IMR-90 (cell line): ENCODE data around the gene TCF7.

Source experiments
- CEBPB ChIP-seq: IDR thresholded peaks from 2 replicates; pipeline ENCODE4 v1.6.1; 2012; ENCODE audit warnings: low read depth, low read length, improper control_type of control experiment
- POLR2A ChIP-seq: IDR thresholded peaks from 2 replicates; pipeline ENCODE4 v1.6.1; 2012; ENCODE audit warnings: mild to moderate bottlenecking, low read depth, low read length
- RAD21 ChIP-seq: IDR thresholded peaks from 2 replicates; pipeline ENCODE4 v1.6.1; 2012; ENCODE audit warnings: low read length, improper control_type of control experiment
- RCOR1 ChIP-seq: IDR thresholded peaks from 2 replicates; pipeline ENCODE4 v1.6.1; 2012; ENCODE audit warnings: mild to moderate bottlenecking, low read length, improper control_type of control experiment; ENCODE audit not compliant: insufficient replicate concordance
- RFX5 ChIP-seq: IDR thresholded peaks from 2 replicates; pipeline ENCODE4 v1.8.0; 2012; ENCODE audit warnings: low read depth, mild to moderate bottlenecking, low read length, moderate library complexity
- TF ChIP-seq, protein P1 (sequence below): conservative IDR thresholded peaks from 2 replicates; pipeline ENCODE4 v1.5.1; 2012; ENCODE audit warnings: mild to moderate bottlenecking, low read depth, low read length, improper control_type of control experiment
- TF ChIP-seq, protein P2 (sequence below): fragments of 150-350 bp; IDR thresholded peaks from 2 replicates; pipeline ENCODE4 v1.6.1; 2017; ENCODE audit warnings: mild to moderate bottlenecking, antibody characterized with exemption, low read length, low read depth

DNA sequence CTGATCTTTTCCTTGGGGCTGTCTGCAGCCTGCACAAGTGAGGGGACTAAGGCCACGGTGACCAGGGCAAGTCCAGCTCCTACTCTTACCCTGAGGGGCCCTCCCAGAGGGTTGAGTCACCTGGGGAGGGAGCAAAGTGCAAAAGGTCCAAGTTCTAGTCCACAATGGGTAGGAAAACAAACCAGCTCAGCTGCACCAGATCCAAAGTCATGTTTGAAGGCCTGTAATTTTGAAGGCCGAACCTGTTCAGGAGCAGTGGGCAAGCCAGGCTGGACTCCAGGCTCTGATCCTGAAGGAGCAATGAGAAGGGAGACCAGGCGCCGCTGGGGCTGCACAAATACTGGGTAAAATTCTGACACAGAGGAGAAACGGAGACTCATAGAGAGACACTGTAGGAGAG is 15.8 kb upstream of the TCF7 start:
- no peak for TF ChIP-seq RAD21
- TF ChIP-seq POLR2A = no peak
- TF ChIP-seq, protein P1, sequence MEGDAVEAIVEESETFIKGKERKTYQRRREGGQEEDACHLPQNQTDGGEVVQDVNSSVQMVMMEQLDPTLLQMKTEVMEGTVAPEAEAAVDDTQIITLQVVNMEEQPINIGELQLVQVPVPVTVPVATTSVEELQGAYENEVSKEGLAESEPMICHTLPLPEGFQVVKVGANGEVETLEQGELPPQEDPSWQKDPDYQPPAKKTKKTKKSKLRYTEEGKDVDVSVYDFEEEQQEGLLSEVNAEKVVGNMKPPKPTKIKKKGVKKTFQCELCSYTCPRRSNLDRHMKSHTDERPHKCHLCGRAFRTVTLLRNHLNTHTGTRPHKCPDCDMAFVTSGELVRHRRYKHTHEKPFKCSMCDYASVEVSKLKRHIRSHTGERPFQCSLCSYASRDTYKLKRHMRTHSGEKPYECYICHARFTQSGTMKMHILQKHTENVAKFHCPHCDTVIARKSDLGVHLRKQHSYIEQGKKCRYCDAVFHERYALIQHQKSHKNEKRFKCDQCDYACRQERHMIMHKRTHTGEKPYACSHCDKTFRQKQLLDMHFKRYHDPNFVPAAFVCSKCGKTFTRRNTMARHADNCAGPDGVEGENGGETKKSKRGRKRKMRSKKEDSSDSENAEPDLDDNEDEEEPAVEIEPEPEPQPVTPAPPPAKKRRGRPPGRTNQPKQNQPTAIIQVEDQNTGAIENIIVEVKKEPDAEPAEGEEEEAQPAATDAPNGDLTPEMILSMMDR = no peak
- no peak for TF ChIP-seq RFX5
- TF ChIP-seq, protein P2, sequence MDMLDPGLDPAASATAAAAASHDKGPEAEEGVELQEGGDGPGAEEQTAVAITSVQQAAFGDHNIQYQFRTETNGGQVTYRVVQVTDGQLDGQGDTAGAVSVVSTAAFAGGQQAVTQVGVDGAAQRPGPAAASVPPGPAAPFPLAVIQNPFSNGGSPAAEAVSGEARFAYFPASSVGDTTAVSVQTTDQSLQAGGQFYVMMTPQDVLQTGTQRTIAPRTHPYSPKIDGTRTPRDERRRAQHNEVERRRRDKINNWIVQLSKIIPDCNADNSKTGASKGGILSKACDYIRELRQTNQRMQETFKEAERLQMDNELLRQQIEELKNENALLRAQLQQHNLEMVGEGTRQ = no peak
- no peak for TF ChIP-seq CEBPB
- TF ChIP-seq RCOR1 = no peak
